DMS79 treated with DMSO at 0.1 percent for 48 hours (cell line): ENCODE measurements around the gene LUZP2.

ENCODE experiments used
- DNase-seq: peaks from one replicate; lab custom pipeline; 2025; lab: John Stamatoyannopoulos, UW

The LUZP2 gene

DNA sequence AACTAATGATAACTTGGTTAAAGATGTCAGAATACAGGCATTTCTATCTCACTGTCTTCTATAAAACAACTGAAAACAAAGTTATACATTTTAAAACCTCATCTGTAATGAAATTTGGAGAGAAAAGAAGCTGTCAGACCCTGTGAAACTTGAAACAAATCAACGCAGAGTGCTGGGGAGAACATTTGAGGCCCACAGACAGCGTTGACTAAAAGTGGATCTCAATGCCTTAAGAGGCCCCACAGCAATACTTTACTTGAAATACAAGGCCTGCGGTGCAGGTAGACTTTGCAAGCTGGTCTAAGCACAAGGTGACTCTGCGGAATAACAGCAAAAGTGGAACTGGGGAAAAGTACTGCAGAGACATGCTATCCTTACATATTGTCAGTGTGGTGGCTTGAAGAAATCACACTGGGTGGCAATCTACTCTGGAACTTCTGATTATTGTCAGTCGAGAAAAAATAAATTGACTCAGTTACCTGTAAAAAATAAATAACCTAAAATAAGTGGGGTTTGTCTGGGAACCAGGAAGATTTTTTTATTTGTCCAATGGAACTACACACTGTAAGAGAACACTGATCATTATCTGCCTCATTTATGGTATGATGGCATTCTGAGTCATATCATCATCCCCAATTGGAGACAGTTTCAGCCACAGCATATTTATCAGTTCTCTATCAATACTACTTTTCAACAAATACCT is 138.9 kb downstream of the LUZP2 start:
- DNase-seq = no peak

DNA sequence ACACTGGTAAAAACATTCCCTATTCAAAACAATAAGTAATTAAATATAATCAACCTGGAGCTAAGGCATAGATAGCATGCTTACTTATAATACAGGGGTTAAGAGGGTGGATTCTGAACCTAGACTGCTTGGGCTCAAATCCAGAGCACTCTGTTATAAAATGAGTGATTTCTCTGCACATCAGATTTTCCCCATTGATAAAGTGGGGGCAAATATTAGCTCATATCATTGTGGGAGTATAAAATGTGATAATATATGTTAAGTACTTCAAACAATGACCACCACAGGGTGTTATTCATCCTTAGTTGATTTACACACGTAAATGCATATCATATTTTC is 139.4 kb downstream of the LUZP2 start:
- DNase-seq = no peak

DNA sequence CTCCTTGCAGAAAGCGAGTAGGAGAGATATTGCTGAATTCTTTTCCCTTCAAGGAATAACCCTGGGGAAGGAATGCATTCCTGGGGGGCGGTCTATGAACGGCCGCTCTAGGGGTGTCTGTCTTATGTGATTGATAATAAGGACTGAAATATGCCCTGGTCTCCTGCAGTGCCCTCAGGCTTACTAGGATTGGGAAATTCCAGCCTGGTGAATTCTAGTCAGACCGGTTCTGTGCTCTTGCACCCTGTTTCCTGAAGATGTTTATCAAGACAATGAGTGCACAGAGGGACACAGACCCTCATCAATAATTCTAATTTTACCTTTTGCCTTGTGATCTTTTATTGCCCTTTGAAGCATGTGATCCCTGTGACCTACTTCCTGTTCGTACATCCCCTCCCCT is 140.7 kb downstream of the LUZP2 start:
- no peak for DNase-seq

DNA sequence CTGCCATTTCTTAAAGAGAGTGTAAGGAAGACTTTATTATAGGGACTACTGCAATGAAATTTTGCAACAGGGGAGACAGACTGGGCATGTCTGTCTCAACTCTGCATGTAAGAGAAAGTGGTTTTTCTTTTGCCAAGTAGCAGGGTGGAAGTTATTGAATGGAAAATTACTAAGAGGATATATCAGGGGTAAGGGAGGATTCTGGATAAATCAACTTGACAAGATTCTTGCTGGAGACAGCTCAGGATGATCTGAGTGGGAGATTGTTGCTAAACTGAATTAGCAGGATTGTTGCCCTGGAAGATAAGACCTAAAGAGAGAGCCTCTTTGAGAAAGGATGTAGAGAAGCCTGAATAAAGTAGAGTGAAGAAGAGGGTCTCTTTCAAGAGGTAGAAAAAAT is 145.8 kb downstream of the LUZP2 start:
- DNase-seq = no peak

DNA sequence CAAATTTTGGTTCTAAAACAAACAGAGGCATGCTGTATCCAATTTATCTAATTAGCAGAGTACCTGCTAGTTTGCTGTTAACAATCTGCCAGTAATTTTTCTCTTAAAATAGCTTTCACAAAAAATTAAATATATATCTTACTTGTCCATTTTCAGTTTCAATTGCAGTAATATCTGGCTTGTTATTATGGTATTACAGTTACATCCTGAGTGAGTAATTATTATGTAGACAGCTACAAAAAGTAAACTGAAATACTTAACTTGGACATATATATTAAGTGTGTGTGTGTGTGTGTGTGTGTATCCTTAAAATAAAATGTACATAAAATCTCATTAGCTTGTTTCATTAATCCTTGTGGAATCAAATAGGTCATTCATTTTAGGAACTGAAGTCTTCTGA is 148.7 kb downstream of the LUZP2 start:
- DNase-seq = no peak

- no peak for DNase-seq
Observed at GRCh38 chr11:24651873-24652272, 155.0 kb downstream of the LUZP2 start.

GRCh38 chr11:24653901-24654300 is 157.0 kb downstream of the LUZP2 start:
- no peak for DNase-seq

DNA sequence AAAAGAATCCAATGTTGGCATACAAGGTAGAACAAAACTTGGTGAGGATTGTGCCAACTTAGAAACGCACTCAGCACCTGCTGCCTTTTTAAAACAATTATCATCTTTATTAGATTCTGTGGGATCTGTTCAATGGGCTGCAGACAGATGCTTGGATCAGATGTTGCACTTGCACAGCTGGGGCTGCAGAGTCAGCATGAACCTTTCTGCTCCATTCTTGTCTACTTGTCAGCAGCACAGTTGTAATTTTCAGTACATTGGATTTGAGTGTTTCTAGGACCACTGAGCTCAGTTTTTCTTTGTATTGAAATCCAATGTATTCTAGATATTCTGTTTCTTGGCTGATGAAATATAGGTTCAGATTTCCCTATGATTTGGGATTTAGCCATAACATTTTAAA is 164.5 kb downstream of the LUZP2 start:
- DNase-seq = peak; percentile 24

DNA sequence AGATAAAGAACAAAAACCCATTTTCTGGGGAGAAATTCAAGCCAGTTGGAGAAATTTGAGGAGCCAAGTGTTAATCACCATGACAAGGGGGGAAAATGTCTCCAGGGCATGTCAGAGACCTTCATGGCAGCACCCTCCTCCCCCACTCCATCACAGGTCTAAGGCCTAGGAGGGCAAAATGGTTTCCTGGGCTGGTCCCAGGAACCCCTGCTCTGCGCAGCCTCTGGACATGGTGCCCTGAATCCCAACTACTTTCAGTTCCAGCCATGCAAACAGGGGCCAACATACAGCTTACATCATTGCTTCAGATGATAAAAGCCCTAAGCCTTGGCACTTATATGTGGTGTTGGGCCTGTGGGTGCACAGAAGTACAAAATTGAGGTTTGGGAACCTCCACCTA is 167.5 kb downstream of the LUZP2 start:
- no peak for DNase-seq

DNA sequence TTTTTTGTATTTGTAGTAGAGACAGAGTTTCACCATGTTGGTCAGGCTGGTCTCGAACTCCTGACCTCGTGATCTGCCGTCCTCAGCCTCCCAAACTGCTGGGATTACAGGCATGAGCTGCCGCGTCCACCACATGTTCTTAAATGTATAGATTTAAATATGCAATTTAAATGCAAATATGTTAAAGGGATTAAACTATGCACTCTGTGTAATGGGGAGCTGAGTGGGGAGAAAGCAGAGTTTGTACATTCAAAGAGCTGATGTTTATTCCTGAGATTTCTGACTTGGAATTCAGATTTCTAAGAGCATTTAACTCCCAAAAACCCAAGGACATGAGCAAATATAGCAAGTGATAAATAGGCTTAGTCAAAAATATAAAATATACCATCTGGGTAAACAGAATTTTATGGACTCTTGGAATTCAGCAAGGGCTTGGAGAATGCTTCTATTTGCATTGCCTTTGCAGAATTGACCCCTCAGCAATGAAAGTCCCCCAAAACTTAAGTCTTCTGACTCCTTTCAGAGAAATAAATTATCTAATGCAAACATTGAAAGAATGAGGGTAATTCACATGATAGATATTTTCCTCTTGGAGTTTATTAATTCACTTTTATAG is 170.6 kb downstream of the LUZP2 start:
- DNase-seq = no peak

DNA sequence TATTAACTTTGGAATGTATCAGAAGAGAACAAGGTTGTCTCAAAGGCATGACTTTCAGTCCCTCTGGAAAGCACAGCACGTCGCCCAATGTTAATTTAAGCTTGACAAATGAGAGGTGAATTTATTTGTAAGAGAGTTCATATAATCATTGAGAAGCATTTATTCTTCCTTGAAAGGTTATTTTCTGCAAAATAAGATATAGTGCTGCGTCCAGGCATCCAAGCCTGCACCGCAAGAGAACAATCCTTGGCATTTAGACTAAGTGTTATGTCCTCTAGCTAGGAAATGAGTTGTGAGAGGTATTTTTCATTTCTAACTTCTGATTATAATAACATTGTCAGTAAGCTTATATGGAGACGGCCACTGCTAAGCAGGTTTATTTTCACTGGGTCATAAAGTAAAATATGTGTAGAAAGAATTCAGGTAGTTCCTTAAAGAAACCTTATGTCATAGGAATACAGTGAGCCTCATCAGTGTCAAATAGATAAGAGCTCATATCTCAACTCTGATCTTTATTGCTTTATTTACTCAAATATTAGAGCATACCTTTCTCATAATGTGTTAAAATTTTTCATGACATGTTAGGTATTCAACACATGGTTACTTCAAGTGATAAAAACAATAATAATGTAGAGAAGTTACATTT is 182.0 kb downstream of the LUZP2 start:
- no peak for DNase-seq

DNA sequence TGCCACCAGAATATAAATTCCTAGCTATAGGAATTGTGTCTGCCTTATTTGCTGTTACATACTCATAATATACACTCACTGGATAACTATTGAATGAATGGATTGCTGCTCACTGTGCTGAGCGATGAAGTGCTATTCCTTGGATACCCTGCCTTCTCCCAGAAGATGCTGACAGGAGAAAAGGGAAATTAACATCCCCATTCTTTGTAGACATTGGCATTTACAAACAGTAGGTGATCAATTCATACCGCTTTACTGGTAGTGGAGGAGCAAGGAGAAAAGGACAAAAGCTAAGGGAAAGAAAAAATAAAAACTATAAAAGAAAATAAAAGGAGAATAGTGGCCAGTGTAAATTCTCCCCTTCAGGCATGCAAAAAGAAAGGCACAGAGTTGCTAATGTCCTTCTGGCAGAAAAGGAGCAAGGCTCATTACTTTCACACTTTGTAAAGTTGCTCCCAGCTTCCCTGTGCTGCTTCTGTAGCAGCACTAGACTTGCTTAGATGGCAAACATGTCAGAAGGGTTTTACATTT is 183.0 kb downstream of the LUZP2 start:
- no peak for DNase-seq

DNA sequence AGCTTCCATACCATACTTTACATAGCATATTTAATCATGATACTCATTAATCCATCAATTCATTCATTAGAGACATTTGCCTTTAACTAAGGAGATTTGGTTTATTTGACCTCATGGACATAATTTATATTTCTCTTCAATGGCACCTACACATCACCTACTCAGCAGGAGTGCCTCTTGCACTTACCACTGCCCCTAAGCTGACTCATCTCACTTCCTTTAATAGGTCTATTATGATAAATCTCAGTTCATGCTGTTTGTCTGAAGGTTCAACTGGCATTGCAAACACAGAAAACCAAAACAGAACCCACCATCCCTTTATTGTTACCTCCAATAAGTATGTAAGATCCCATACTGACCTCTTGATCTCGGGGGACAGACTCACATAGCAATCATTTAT is 186.7 kb downstream of the LUZP2 start:
- DNase-seq = no peak

GRCh38 chr11:24685821-24686220 is 189.0 kb downstream of the LUZP2 start:
- DNase-seq = no peak

- no peak for DNase-seq
Observed at GRCh38 chr11:24687531-24688147, 190.8 kb downstream of the LUZP2 start.

GRCh38 chr11:24688981-24689380 is 192.1 kb downstream of the LUZP2 start:
- DNase-seq = no peak

DNA sequence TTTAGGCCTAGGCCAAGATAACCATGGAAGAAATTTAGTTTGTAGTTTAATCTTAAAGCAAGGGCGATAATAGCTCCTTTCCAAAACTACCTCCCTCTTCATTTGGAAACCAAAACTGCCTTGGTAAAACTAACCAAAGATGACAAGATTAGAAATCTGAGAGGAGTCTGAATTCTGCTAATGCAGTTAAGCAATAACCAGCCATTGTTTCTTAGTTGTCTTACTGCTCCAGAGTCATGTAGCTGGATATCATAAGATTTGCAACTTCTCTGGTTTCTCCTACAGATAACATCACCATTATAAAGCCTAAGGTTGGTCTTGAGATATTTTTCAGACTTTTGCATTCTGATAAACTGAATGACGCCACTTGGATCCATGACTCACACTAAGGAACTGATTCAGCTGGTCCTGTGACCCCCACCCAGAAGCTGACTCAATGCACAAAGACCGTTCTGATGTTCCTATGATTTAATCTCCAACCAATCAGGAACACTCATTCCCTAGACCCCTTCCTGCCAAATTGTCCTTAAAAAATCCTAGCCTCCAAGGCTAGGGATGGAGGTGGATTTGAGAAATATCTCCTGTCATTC is 200.8 kb downstream of the LUZP2 start:
- DNase-seq = no peak

DNA sequence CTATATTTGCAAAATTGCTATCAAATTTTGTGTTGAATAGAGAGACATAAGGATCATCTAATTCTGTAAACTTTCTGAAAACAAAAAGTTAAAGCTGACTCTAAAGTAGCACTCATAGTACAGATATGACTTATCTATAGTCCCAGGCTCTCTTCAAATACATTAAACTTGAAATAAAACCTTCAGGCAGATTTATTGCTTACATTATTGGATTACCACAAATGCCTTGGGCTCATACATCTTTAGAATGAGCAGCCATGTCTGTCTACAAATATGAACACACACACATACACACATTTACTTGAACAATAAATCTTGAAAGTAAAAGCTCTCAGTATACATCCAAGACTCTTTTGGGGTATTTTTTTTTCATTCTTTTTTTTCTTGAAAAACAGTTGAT is 207.9 kb downstream of the LUZP2 start:
- DNase-seq = no peak

DNA sequence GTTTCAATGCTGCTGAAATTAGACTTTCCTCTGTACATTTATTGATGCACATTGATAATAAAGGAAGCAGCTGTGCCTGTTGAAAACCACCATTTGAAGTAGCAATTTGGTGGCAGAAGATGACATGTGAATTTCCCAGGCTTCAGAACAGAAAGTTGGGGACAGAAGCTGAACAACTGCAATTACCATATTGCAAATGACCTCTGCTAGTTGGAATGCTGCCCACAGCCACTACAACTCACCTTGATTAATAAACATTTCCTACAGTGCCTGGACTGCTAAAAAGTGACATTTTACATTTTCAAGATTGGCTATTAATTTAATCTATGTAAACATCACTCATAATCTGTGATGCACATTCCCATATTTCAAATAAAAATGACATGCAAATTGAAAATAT is 208.6 kb downstream of the LUZP2 start:
- DNase-seq = no peak

- no peak for DNase-seq
Observed at GRCh38 chr11:24708616-24709015, 211.8 kb downstream of the LUZP2 start.

DNA sequence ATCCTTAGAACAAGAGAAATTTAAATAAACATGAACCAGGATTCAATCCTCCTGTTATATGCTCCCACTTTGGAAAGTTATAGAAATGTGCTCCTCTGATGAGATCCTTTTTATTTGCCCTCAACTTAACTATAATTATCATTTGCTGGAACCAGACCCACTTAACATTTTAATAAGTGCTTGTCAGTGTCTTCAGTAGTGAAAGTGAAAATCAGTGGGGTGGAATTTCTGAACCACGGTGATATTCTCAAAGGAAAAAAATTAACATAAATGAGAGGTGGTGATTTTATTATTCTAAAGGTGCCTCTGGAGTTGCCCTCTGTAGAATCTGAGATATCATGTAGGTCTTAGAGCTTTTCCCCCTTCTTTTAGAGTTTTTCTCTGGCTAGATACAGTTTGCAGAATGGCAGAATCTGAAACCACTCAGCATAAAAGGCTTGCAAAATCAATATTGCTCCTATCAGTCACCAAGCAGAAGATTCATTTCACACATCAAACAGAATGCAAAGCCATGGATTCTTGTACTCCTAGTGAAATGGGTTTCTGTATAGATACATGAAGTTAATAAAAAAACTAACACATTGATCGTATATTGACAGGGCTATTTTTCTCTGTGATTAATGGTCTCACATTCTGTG is 213.2 kb downstream of the LUZP2 start:
- DNase-seq = peak; percentile 18

DNA sequence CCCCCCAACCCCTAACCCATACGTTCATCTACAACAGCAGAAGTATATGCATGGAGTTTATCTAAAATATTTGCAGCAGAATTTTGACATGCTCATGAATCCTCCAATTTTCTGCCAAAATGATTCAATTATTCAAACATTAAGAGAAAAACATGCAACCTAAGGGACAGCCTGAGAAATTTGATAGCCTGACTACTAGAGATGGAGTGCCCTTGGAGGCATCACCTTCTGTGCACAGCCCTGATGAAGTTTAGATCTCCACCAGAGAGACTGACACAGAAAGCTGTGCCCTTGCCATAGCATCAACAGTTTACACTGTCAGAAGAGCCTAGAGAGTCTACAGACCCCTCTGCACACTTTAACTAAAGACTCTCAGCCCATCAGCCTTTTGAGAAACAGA is 217.7 kb downstream of the LUZP2 start:
- no peak for DNase-seq
